Effector CD8-positive, alpha-beta T cell (primary cell): ENCODE measurements around the gene ATP6V1G2.
"Not testable (repeated sequence)": the region's sequence is repeated elsewhere in the genome, so short reads cannot be mapped to it uniquely, and the experiment has no call there.

Experiments
- DNase-seq: peaks from one replicate; lab custom pipeline; 2025; lab: John Stamatoyannopoulos, UW
- total RNA-seq, 4 experiments: gene quantifications; one replicate each; lab custom pipeline; 2026; lab: John Stamatoyannopoulos, UW

The ATP6V1G2 gene
- total RNA-seq, result 0.68 to 3.1 (median 2.0) reads per million in 4 experiments

- DNase-seq, result peak; percentile 76
These were observed at the start of gene ATP6V1G2 for GRCh38 chr6:31546339-31546957. TSS of gene ATP6V1G2 (minus strand) at chr6:31546608. CDS start at chr6:31546559, 49 bp downstream.

GRCh38 chr6:31592396-31592771 lies 46.0 kb upstream of the ATP6V1G2 start:
- no peak for DNase-seq

DNA sequence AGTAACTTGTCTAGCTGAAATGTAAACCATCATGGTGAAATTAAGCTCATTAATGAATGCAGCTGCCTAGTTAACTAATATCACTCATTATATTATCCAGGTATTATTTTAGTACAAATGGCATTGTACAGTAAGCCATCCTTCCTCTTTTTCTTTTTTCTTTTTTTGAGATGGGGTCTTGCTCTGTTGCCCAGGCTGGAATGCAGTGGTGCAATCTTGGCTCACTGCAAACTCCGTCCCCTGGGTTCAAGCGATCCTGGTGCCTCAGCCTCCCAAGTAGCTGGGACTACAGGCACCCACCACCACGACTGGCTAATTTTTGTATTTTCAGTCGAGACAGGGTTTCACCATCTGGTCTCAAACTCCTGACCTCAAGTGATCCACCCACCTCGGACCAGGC lies 44.3 kb upstream of the ATP6V1G2 start:
- not testable (repeated sequence) for DNase-seq

GRCh38 chr6:31588871-31589650 lies 42.7 kb upstream of the ATP6V1G2 start:
- no peak for DNase-seq

GRCh38 chr6:31587791-31588777 lies 41.7 kb upstream of the ATP6V1G2 start:
- DNase-seq, result no peak

GRCh38 chr6:31586599-31587281 lies 40.3 kb upstream of the ATP6V1G2 start:
- no peak for DNase-seq

DNA sequence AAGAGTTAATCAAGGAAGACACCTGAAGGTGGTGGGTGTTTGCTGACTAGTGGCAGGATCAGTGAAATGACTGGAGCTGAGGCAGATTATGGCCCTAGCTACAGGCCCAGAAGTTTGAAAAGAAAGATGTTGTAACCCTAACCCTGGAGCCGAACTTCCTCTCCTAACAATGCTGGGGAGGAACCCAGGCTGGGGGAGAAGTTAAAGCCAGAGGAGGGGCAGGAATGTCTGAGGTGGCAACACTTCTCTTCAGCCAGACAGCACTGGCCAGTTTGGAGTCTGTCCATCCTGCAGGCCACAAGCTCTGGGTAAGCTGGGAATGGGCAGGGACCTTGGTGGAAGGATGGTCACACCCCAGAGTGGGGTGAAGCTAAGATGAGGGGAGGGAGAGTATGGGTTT lies 39.6 kb upstream of the ATP6V1G2 start, which contains the start of gene LST1:
Gene LST1, plus strand, starts transcription at position 270 of the 400 bp plus-strand sequence. CDS start 1,023 bp downstream, outside the sequence.
- no peak for DNase-seq

DNA sequence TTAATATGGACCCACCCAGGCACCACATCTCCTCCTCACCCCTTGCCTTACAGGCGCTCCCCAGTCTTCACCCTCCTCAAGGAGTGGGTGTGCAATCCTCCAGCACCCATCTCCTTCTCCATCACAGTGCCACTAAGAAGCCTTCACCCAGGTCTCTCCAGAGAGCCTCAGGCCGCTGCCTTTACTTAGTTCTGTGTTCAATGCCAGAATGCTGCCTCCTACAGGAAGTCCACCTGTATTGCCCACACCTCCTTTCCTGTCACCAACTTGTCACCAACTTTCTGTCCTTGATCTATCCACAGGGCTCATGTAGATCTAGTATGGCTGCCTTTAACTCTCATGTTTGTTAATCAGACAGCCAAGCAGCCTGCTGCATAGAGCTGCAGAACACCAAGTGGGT lies 39.1 kb upstream of the ATP6V1G2 start:
- DNase-seq, result no peak

DNA sequence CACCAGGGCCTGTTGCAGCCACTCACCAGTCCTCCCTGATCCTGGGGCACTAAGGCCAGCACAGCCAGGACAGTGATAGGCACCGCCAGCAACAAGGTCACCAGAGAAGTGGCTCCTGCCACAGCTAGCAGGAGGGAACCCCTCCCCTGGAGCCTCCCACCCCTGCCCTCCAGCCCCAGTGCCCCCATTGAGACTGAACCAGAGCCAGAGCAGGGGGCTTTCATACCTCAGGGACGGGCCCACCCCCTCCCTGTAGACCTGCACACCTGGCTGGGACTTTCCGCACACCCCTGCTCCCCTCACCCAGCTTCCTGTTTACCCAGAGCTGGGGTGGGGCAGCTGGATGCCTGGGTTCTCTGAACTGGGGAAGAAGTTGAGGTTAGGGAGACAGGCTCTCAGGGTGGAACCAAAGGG lies 35.8 kb upstream of the ATP6V1G2 start, which contains the start of gene LTB:
Gene LTB, minus strand, starts transcription at position 195 of the 414 bp plus-strand sequence. Its CDS starts 7 bp downstream, at position 188.
- peak; percentile 70 for DNase-seq

- DNase-seq, result no peak
These were observed 35.2 kb upstream of the ATP6V1G2 start for GRCh38 chr6:31581434-31582229.

- DNase-seq, result peak; percentile 83
These were observed 34.5 kb upstream of the ATP6V1G2 start for GRCh38 chr6:31580807-31581433.

DNA sequence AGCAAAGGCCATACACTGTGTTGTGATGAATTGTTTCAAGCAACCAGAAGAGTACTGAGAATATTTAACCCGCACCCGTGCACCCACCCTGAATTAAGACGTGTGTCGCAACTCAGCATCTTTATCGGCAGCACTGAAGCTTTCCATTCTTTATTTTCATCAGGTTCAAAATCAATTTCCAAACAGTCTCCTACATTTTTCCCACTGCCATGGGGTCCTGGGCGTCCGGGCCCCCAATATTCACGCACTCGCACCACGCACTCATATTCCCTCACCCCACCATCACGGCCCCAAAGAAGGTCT lies 34.0 kb upstream of the ATP6V1G2 start:
- no peak for DNase-seq

- no peak for DNase-seq
These were observed 33.4 kb upstream of the ATP6V1G2 start for GRCh38 chr6:31579546-31580437.

- DNase-seq, result no peak
These were observed 32.7 kb upstream of the ATP6V1G2 start for GRCh38 chr6:31579119-31579505.

DNA sequence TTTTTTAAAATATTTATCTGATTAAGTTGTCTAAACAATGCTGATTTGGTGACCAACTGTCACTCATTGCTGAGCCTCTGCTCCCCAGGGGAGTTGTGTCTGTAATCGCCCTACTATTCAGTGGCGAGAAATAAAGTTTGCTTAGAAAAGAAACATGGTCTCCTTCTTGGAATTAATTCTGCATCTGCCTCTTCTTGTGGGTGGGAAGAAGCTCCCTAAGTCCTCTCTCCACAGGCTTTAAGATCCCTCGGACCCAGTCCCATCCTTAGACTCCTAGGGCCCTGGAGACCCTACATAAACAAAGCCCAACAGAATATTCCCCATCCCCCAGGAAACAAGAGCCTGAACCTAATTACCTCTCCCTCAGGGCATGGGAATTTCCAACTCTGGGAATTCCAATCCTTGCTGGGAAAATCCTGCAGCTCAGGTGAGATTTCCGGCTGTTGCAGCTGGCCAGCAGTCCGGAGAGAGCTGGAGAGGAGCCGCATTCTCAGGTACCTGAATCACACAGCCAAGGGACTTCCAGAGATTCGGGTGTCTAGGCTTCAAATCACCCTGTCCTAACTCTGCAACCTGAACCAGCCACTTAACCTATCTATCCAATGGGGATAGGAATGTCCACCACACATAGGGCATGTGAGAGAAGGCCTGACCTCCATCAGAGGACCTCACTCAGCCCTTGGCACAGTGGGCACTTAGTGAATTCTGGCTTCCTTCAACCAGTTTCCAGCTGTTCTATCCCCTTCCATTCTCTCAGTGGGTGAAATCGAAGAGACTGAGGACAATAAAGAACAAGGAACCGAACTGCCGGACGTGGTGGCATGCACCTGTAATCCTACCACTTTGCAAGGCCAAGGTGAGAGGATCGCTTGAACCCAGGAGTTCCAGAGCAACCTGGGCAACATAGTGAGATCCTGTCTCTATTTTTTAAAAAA lies 32.0 kb upstream of the ATP6V1G2 start:
- no peak for DNase-seq

DNA sequence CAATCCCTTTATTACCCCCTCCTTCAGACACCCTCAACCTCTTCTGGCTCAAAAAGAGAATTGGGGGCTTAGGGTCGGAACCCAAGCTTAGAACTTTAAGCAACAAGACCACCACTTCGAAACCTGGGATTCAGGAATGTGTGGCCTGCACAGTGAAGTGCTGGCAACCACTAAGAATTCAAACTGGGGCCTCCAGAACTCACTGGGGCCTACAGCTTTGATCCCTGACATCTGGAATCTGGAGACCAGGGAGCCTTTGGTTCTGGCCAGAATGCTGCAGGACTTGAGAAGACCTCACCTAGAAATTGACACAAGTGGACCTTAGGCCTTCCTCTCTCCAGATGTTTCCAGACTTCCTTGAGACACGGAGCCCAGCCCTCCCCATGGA lies 31.2 kb upstream of the ATP6V1G2 start:
- no peak for DNase-seq

DNA sequence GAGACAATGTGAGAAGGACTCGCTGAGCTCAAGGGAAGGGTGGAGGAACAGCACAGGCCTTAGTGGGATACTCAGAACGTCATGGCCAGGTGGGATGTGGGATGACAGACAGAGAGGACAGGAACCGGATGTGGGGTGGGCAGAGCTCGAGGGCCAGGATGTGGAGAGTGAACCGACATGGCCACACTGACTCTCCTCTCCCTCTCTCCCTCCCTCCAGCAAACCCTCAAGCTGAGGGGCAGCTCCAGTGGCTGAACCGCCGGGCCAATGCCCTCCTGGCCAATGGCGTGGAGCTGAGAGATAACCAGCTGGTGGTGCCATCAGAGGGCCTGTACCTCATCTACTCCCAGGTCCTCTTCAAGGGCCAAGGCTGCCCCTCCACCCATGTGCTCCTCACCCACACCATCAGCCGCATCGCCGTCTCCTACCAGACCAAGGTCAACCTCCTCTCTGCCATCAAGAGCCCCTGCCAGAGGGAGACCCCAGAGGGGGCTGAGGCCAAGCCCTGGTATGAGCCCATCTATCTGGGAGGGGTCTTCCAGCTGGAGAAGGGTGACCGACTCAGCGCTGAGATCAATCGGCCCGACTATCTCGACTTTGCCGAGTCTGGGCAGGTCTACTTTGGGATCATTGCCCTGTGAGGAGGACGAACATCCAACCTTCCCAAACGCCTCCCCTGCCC lies 30.6 kb upstream of the ATP6V1G2 start:
- no peak for DNase-seq
